Dermis microvascular lymphatic vessel endothelial cell (primary cell): ENCODE measurements around the gene LNP1. TPM values are rescaled to one million over a fixed set of nuclear protein-coding genes. Genes with fewer than 3 reads are reported as not detected.
"Not testable (repeated sequence)": the region's sequence is repeated elsewhere in the genome, so short reads cannot be mapped to it uniquely, and the experiment has no call there.

Experiments
- DNase-seq, 2 donors: peaks; one replicate each; pipeline versions ENCODE4 v3.0.0 to v3.0.0-alpha.2; 2010; ENCODE audit warnings: low read depth in 2 of 2
- total RNA-seq: library from RNA; depleted of rRNA; stranded (reverse); fragments of >200 nt; gene quantifications from 2 replicates; pipeline ENCODE4 v1.2.1, GENCODE V29; 2014

LNP1 gene
- total RNA-seq, 1 donor from 2014 or later, result 0.77 TPM

DNA sequence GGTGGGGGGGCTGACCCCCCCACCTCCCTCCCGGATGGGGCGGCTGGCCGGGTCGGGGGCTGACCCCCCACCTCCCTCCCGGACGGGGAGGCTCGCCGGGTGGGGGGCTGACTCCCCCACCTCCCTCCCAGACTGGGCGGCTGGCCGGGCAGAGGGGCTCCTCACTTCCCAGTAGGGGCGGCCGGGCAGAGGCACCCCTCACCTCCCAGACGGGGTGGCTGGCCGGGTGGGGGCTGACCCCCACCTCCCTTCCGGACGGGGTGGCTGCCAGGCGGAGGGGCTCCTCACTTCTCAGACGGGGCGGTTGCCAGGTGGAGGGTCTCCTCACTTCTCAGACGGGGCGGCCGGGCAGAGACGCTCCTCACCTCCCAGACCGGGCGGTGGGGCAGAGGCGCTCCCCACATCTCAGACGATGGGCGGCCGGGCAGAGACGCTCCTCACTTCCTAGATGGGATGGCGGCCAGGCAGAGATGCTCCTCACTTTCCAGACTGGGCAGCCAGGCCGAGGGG lies 76.6 kb downstream of the LNP1 start:
- not testable (repeated sequence) for DNase-seq

DNA sequence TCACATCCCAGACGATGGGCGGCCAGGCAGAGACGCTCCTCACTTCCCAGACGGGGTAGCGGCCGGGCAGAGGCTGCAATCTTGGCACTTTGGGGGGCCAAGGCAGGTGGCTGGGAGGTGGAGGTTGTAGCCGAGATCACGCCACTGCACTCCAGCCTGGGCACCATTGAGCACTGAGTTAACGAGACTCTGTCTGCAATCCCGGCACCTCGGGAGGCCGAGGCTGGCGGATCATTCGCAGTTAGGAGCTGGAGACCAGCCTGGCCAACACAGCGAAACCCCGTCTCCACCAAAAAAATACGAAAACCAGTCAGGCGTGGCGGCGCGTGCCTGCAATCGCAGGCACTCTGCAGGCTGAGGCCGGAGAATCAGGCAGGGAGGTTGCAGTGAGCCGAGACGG lies 77.2 kb downstream of the LNP1 start:
- DNase-seq, result not testable (repeated sequence)

DNA sequence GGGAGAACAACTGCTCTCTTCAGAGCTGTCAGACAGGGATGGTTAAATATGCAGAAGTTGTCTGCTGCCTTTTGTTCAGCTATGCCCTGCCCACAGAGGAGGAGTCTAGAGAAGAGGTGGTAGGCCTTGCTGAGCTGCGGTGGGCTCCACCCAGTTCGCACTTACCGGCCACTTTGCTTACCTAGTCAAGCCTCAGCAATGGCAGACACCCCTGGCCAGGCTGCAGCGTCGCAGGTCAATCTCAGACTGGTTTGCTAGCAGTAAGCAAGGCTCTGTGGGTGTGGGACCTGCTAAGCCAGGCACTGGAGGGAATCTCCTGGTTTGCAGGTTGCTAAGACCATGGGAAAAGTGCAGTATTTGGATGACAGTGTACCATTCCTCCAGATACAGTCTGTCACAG lies 78.7 kb downstream of the LNP1 start:
- no peak for DNase-seq

DNA sequence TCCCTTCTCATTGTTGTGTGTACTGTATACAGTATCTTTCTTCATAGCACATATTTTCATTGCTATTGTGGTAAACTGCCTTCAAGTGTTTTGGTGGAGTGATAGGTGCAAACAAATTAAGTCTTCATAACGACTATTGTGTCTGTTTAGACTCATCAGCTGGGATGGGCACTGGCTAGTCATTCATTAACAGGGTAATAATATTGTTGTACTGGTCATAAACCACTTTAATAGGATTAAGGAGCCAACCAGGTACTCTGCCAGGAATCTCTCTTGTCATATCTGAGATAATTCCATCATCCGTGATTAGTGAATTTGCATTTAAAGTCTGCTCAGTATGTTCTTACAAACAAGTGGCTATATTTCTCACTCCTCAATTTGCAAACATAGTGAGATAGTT lies 80.8 kb downstream of the LNP1 start:
- DNase-seq, result no peak

DNA sequence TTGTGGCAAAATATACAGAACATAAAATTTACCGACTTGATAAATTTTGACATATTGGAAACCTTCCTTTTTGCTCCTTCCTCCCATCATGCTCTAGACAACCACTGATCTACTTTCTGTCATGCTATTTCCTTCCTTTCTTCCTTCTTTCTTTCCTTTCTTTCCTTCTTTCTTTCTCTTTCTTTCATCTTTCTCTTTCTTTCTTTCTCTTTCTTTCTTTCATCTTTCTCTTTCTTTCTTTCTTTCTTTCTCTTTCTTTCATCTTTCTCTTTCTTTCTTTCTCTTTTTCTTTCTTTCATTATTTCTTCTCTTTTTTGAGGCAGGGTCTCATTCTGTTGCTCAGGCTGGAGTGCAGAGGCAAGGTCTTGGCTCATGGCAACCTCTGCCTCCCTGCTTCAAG lies 82.2 kb downstream of the LNP1 start:
- no peak for DNase-seq

DNA sequence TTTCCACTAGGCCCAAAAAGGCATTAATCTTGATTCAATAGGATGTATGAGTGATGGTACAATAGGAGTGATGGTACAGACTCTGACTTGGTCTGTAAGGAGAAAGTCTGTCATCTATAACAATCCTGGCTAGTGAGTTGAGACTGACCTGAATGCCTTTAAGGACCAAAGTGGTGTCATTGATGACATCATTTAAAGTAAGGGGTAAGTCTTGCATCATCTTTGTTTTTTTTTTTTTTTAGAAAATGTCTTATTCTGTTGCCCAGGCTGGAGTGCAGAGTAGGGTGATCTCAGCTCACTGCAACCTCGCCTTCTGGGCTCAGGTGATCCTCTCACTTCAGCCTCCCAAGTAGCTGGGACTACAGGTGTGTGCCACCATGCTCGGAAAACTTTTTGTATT lies 85.5 kb downstream of the LNP1 start:
- no peak for DNase-seq

DNA sequence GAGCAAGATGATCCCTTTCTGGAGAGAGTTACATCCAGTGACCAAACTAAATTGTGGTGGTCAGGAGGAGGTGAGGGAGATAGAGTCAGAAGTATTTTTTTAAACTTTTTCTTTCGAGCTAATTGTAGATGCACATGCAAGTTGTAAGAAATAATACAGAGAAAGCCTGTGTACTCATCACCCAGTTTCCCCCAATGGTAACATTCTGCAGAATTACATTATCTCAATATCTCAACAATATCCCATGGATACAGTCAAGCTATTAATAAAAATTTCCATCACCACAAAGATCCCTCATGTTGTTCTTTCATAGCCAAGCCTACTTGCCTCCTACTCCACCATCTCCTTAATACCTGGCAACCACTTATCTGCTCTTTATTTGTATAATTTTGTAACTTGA lies 87.8 kb downstream of the LNP1 start:
- no peak for DNase-seq

DNA sequence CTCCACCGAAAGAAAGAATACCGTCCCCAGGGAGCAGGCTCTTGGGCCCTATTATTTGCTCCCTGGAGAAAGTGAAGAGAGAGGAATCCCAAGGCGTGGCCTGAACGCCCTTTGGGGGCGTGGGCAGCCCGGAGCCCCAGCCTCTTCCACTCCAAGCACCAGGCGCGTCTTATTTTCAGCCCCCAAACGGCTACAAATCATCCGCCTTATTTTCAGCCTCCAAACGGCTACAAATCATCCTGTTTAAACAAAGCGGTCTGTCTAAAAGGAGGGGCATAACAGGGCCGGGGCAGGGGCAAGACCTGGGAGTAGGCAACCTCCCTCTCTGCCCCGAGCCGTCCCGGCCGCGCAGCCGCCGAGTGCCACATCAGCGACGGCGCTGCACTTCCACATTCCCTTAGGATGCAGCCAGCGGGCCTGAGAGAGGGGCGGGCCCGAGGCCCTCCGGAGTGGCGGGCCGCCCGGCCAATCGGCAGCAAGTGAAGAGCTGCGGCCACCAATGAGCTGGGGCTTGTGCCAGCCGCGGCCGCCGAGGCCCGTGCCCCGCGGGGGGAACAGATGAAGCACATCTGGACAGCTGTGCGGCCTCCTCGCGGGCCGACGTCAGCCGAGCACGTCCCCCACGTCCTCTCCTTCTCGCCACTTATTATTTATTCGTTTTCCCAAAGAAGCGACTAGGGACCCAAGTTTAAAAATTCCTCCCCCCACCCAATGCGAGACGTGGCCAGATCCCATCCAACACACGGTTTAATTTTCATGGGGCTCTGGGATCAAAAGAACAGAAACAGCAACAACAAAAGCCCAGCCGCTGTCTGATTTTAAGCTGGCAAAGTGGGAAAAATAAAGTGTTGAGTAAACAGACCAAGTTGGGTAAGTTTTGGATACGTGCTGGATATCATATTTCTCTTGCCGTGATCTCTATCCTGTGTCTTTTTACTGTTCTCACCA lies 91.0 kb downstream of the LNP1 start, which contains the start of gene TMEM45A:
TMEM45A (plus strand) TSS at position 561 of the 948 bp plus-strand sequence. CDS start 62,593 bp downstream, outside the sequence.
- DNase-seq, result peak; percentile 85 to 96

DNA sequence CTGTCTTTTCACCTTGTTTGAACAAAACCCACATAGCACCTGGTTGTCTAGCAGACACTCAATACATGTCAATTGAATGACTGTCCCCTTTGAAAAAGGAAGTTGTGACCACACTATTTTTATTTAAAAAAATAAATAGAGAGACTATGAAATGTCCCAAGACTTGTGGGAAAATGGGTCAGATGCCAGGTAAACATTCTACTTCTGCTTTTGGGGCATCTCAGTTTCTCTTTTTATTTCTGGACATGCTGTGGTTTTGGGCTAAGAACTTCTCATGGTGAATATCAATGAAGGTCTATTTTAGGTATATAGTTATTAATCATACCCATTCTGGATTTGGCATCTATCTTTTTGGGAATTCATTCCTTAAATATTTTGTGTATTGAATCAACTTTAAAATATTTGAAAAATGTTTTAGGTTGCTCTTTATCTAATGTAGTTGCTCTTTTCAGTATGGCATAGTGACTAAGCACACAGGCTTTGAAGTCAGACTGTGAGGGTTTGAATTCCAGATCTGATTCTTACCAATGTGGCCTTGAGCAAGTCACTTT lies 95.4 kb downstream of the LNP1 start:
- peak in 1 of 2 donors; percentile 15 for DNase-seq

DNA sequence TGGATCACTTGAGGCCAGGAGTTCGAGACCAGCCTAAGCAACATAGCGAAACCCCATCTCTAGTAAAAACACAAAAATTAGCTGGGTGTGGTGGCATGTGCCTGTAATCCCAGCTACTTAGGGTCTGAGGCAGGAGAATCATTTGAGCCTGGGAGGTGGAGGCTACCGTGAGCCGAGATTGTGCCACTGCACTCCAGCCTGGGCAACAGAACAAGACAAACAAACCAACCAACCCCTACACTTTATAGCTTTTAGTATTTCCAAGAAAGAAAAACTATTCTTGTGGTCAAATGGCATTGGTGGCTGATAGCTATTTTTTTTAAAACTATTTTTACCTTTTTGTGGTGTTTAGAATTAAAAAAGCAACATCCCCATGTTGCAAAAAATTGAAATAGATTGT lies 98.3 kb downstream of the LNP1 start:
- DNase-seq, result no peak

DNA sequence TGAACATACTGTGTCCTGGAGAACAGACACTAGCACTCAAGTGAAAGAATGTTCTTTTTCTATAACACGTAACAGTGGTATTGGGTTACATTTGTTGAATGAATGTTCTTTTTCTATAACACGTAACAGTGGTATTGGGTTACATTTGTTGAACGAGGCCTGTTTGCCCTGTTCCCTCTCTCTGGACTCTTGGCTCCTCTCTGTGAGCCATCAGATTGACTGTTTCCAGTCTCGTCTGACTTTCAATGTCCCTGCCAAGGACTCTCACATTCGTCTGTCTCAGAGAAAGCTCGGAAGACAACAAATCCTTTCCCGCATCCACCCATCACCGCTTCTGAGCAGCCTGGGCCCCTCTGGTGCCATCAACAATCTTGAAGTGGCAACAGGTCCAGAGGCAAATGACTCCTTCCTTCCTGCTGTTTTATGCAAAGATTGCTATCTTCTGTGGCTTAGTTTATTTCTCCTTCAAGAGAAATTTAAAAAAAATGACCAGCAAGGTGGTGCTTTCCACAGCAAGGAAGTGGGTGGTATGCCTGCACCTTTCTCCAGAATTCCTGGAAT lies 99.1 kb downstream of the LNP1 start:
- no peak for DNase-seq

DNA sequence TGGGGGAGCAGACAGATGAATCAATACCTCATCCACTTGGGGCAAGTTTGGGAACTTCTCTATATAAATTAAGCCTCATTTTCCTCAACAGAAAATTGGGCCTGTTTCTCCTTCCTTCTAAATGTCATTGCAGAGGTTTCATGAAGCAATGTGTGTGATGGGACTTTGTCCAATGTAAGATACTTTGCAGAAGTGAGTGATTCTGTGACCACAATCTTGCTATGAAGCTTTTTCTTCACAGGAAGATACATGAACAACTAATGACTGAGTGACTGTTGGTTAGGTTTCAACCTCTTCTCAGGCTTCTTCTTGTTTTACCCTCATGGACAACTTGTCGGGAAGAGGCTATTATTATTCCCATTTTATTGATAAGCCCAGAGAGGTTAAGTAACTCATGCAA lies 102.1 kb downstream of the LNP1 start:
- DNase-seq, result no peak

Other genes with a start within 250 kb of the LNP1 start
- gene TBC1D23, start 140.5 kb upstream of the LNP1 start, total RNA-seq, result 30.2 and 31.7 TPM in 2 replicates
- 9.4 TPM in 2 replicates for gene NIT2, start 66.8 kb upstream of the LNP1 start, total RNA-seq
- 25.5 and 28.2 TPM in 2 replicates for gene TOMM70, start 450 bp upstream of the LNP1 start, total RNA-seq
- 10.7 and 21.6 TPM in 2 replicates for gene TMEM45A, start 91.1 kb downstream of the LNP1 start, total RNA-seq
- gene ADGRG7, start 208.1 kb downstream of the LNP1 start, total RNA-seq, result not detected in 2 replicates